ENCODE measurements around the gene PRKCE.

The PRKCE gene

GRCh38 chr2:46188041-46188716 is 536.7 kb downstream of the PRKCE start:
- no peak overlapping the region for H2BK120ac ChIP-seq (ENCODE audit: low read depth, low read length)
- no peak overlapping the region for H2BK5ac ChIP-seq (ENCODE audit: low read length)
- H2BK15ac ChIP-seq (replicated peaks; ENCODE audit: low read depth): no peak overlapping the region
- no peaks in the 10 kb centered on the region for H3K4me1 ChIP-seq (ENCODE audit: control insufficient read depth, low read depth, low read length)
- no peaks in the 10 kb centered on the region for H3K36me3 ChIP-seq (ENCODE audit: control insufficient read depth, insufficient read depth, low read length)
- H2AK5ac ChIP-seq (ENCODE audit: low read length): no peak overlapping the region
- no peak overlapping the region for H3K9ac ChIP-seq (ENCODE audit: low read length)
- H3K4me3 ChIP-seq (ENCODE audit: low read length): no peak overlapping the region
- no peak overlapping the region for H3K23ac ChIP-seq (ENCODE audit: low read length)
- H3K27ac ChIP-seq (ENCODE audit: low read depth, low read length): no peak overlapping the region
- H3K27me3 ChIP-seq (ENCODE audit: insufficient read depth, low read length, poor library complexity): no peaks in the 10 kb centered on the region
- no peak overlapping the region for H3K4me2 ChIP-seq (ENCODE audit: low read length)
- no peak overlapping the region for H3K56ac ChIP-seq (ENCODE audit: low read length)
- no peak overlapping the region for H3K18ac ChIP-seq (ENCODE audit: low read length)
- no peak for DNase-seq
- H3K79me1 ChIP-seq (ENCODE audit: low read length): no peaks in the 10 kb centered on the region
- no peak overlapping the region for H4K8ac ChIP-seq (ENCODE audit: low read depth, low read length)
- no peak overlapping the region for H4K5ac ChIP-seq (ENCODE audit: low read length)
- WGBS (ENCODE audit: extremely low coverage, insufficient coverage, low lambda C conversion rate): no CpG with 5 or more reads among the region's 7 CpGs
- H3K79me2 ChIP-seq (ENCODE audit: control insufficient read depth, insufficient read depth, low read length): no peaks in the 10 kb centered on the region
- H3K4ac ChIP-seq (ENCODE audit: low read depth, low read length): no peak overlapping the region

- Histone ChIP-seq H3K4me2 (ENCODE audit: low read length) (no peak overlapping the region), H3K9ac (ENCODE audit: low read length) (no peak overlapping the region), H2AK5ac (ENCODE audit: low read length) (no peak overlapping the region), H2BK15ac (replicated peaks; ENCODE audit: low read depth) (no peak overlapping the region), H2BK120ac (ENCODE audit: low read depth, low read length) (no peak overlapping the region), H4K8ac (ENCODE audit: low read depth, low read length) (no peak overlapping the region), H3K4me3 (ENCODE audit: low read length) (no peak overlapping the region), H3K56ac (ENCODE audit: low read length) (no peak overlapping the region), H3K18ac (ENCODE audit: low read length) (no peak overlapping the region), H3K27me3 (ENCODE audit: insufficient read depth, low read length, poor library complexity) (no peaks in the 10 kb centered on the region), H3K4me1 (ENCODE audit: control insufficient read depth, low read depth, low read length) (no peaks in the 10 kb centered on the region), H2BK5ac (ENCODE audit: low read length) (no peak overlapping the region), H4K5ac (ENCODE audit: low read length) (no peak overlapping the region), H3K79me2 (ENCODE audit: control insufficient read depth, insufficient read depth, low read length) (no peaks in the 10 kb centered on the region), H3K4ac (ENCODE audit: low read depth, low read length) (no peak overlapping the region), H3K36me3 (ENCODE audit: control insufficient read depth, insufficient read depth, low read length) (no peaks in the 10 kb centered on the region), H3K27ac (ENCODE audit: low read depth, low read length) (no peak overlapping the region), H3K79me1 (ENCODE audit: low read length) (no peaks in the 10 kb centered on the region), H3K23ac (ENCODE audit: low read length) (no peak overlapping the region)
- WGBS (ENCODE audit: extremely low coverage, insufficient coverage, low lambda C conversion rate): no CpG with 5 or more reads among the region's 4 CpGs
- no peak for DNase-seq
These were observed 541.9 kb downstream of the PRKCE start for GRCh38 chr2:46193356-46193755.

- Histone ChIP-seq H4K8ac (ENCODE audit: low read depth, low read length) (no peak overlapping the region), H3K23ac (ENCODE audit: low read length) (no peak overlapping the region), H4K5ac (ENCODE audit: low read length) (no peak overlapping the region), H3K79me2 (ENCODE audit: control insufficient read depth, insufficient read depth, low read length) (no peaks in the 10 kb centered on the region), H3K27me3 (ENCODE audit: insufficient read depth, low read length, poor library complexity) (no peaks in the 10 kb centered on the region), H3K4me1 (ENCODE audit: control insufficient read depth, low read depth, low read length) (no peaks in the 10 kb centered on the region), H3K9ac (ENCODE audit: low read length) (no peak overlapping the region), H3K27ac (ENCODE audit: low read depth, low read length) (no peak overlapping the region), H2AK5ac (ENCODE audit: low read length) (no peak overlapping the region), H3K36me3 (ENCODE audit: control insufficient read depth, insufficient read depth, low read length) (no peaks in the 10 kb centered on the region), H3K18ac (ENCODE audit: low read length) (no peak overlapping the region), H3K4ac (ENCODE audit: low read depth, low read length) (no peak overlapping the region), H2BK5ac (ENCODE audit: low read length) (no peak overlapping the region), H3K79me1 (ENCODE audit: low read length) (no peaks in the 10 kb centered on the region), H2BK120ac (ENCODE audit: low read depth, low read length) (no peak overlapping the region), H2BK15ac (replicated peaks; ENCODE audit: low read depth) (no peak overlapping the region), H3K4me3 (ENCODE audit: low read length) (no peak overlapping the region), H3K56ac (ENCODE audit: low read length) (no peak overlapping the region), H3K4me2 (ENCODE audit: low read length) (no peak overlapping the region)
- no CpG with 5 or more reads among the region's 3 CpGs for WGBS (ENCODE audit: extremely low coverage, insufficient coverage, low lambda C conversion rate)
- DNase-seq: no peak
These were observed 542.4 kb downstream of the PRKCE start for GRCh38 chr2:46193855-46194254.

GRCh38 chr2:46194856-46195255 is 543.4 kb downstream of the PRKCE start:
- Histone ChIP-seq H3K4ac (ENCODE audit: low read depth, low read length) (no peak overlapping the region), H2AK5ac (ENCODE audit: low read length) (no peak overlapping the region), H2BK5ac (ENCODE audit: low read length) (no peak overlapping the region), H3K4me1 (ENCODE audit: control insufficient read depth, low read depth, low read length) (no peaks in the 10 kb centered on the region), H2BK15ac (replicated peaks; ENCODE audit: low read depth) (no peak overlapping the region), H4K5ac (ENCODE audit: low read length) (no peak overlapping the region), H3K18ac (ENCODE audit: low read length) (no peak overlapping the region), H3K27me3 (ENCODE audit: insufficient read depth, low read length, poor library complexity) (no peaks in the 10 kb centered on the region), H4K8ac (ENCODE audit: low read depth, low read length) (no peak overlapping the region), H2BK120ac (ENCODE audit: low read depth, low read length) (no peak overlapping the region), H3K4me3 (ENCODE audit: low read length) (no peak overlapping the region), H3K79me2 (ENCODE audit: control insufficient read depth, insufficient read depth, low read length) (no peaks in the 10 kb centered on the region), H3K4me2 (ENCODE audit: low read length) (no peak overlapping the region), H3K23ac (ENCODE audit: low read length) (no peak overlapping the region), H3K9ac (ENCODE audit: low read length) (no peak overlapping the region), H3K79me1 (ENCODE audit: low read length) (no peaks in the 10 kb centered on the region), H3K36me3 (ENCODE audit: control insufficient read depth, insufficient read depth, low read length) (no peaks in the 10 kb centered on the region), H3K27ac (ENCODE audit: low read depth, low read length) (no peak overlapping the region), H3K56ac (ENCODE audit: low read length) (no peak overlapping the region)
- WGBS (ENCODE audit: extremely low coverage, insufficient coverage, low lambda C conversion rate): no CpG with 5 or more reads among the region's 2 CpGs
- DNase-seq: no peak

GRCh38 chr2:46195819-46196218 is 544.3 kb downstream of the PRKCE start:
- Histone ChIP-seq H3K27me3 (ENCODE audit: insufficient read depth, low read length, poor library complexity) (no peaks in the 10 kb centered on the region), H3K79me2 (ENCODE audit: control insufficient read depth, insufficient read depth, low read length) (no peaks in the 10 kb centered on the region), H2BK120ac (ENCODE audit: low read depth, low read length) (no peak overlapping the region), H3K18ac (ENCODE audit: low read length) (no peak overlapping the region), H3K4me2 (ENCODE audit: low read length) (no peak overlapping the region), H2BK5ac (ENCODE audit: low read length) (no peak overlapping the region), H3K36me3 (ENCODE audit: control insufficient read depth, insufficient read depth, low read length) (no peaks in the 10 kb centered on the region), H3K23ac (ENCODE audit: low read length) (no peak overlapping the region), H3K4me1 (ENCODE audit: control insufficient read depth, low read depth, low read length) (no peaks in the 10 kb centered on the region), H4K8ac (ENCODE audit: low read depth, low read length) (no peak overlapping the region), H2BK15ac (replicated peaks; ENCODE audit: low read depth) (no peak overlapping the region), H3K27ac (ENCODE audit: low read depth, low read length) (no peak overlapping the region), H4K5ac (ENCODE audit: low read length) (no peak overlapping the region), H3K56ac (ENCODE audit: low read length) (no peak overlapping the region), H3K4me3 (ENCODE audit: low read length) (no peak overlapping the region), H2AK5ac (ENCODE audit: low read length) (no peak overlapping the region), H3K79me1 (ENCODE audit: low read length) (no peaks in the 10 kb centered on the region), H3K9ac (ENCODE audit: low read length) (no peak overlapping the region), H3K4ac (ENCODE audit: low read depth, low read length) (no peak overlapping the region)
- no CpG with 5 or more reads among the region's 10 CpGs for WGBS (ENCODE audit: extremely low coverage, insufficient coverage, low lambda C conversion rate)
- no peak for DNase-seq

- no peak overlapping the region for H3K4me3 ChIP-seq (ENCODE audit: low read length)
These were observed 545.5 kb downstream of the PRKCE start for GRCh38 chr2:46196871-46197462.

More at GRCh38 chr2:46196871-46197462, 545.5 kb downstream of the PRKCE start:
- no peak overlapping the region for H3K18ac ChIP-seq (ENCODE audit: low read length)
- no peak overlapping the region for H3K23ac ChIP-seq (ENCODE audit: low read length)
- no peaks in the 10 kb centered on the region for H3K36me3 ChIP-seq (ENCODE audit: control insufficient read depth, insufficient read depth, low read length)
- no peak for DNase-seq
- no peak overlapping the region for H3K4ac ChIP-seq (ENCODE audit: low read depth, low read length)
- H3K56ac ChIP-seq (ENCODE audit: low read length): no peak overlapping the region
- H3K79me2 ChIP-seq (ENCODE audit: control insufficient read depth, insufficient read depth, low read length): no peaks in the 10 kb centered on the region
- no peak overlapping the region for H3K4me2 ChIP-seq (ENCODE audit: low read length)
- H4K8ac ChIP-seq (ENCODE audit: low read depth, low read length): no peak overlapping the region
- H2BK5ac ChIP-seq (ENCODE audit: low read length): no peak overlapping the region
- no peaks in the 10 kb centered on the region for H3K4me1 ChIP-seq (ENCODE audit: control insufficient read depth, low read depth, low read length)
- H3K9ac ChIP-seq (ENCODE audit: low read length): no peak overlapping the region
- WGBS (ENCODE audit: extremely low coverage, insufficient coverage, low lambda C conversion rate): no CpG with 5 or more reads among the region's 5 CpGs
- no peak overlapping the region for H2AK5ac ChIP-seq (ENCODE audit: low read length)
- no peak overlapping the region for H3K27ac ChIP-seq (ENCODE audit: low read depth, low read length)
- H3K27me3 ChIP-seq (ENCODE audit: insufficient read depth, low read length, poor library complexity): no peaks in the 10 kb centered on the region
- H4K5ac ChIP-seq (ENCODE audit: low read length): no peak overlapping the region
- H2BK15ac ChIP-seq (replicated peaks; ENCODE audit: low read depth): no peak overlapping the region
- H2BK120ac ChIP-seq (ENCODE audit: low read depth, low read length): no peak overlapping the region
- H3K79me1 ChIP-seq (ENCODE audit: low read length): no peaks in the 10 kb centered on the region
